ENCODE results near the gene GREM2.

GREM2 gene

DNA sequence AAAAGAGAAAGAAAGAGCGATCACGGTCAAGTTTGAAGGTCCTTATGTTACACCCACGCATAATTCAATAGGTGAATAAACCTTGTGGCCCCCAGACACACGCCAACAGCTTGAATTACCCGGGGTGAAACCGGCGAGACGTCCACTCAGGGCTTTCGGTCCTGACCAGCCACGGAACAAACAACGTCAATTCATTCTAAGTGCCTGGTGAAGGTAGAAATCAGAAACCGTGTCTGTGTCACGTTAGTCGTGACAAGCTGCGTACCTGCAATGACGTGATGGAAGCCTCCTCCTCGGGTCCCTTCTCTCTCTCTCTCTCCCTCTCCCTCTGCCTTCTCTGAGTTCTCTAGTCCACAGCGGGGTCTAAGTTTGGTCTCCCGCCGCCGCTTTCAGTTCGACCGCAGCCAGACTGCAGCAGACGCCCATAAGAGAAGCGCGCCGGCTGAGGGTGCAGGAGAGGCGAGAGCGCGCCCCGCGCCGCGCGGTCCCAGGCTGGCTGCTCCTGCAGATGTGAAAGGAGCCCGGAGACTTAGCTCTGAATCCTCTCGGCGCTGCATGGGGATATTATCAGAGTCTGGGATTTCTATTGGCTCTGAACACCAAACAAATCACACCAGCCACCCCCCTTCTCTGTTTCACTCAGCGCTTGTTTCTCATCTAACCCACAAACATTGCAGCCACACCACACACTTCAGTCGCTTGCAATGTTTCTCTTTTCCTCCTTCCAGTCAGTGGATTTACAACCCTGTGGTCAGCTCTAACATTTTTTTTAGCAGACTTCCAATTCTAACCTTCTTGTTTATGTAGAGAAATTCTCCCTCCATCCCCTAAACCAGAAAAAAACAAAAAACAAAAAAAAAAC lies at the start of gene GREM2:
Gene GREM2, minus strand, starts transcription at position 537 of the 862 bp plus-strand sequence. CDS start 118,680 bp downstream, outside the sequence.
- H3K27me3 ChIP-seq (ENCODE audit: control insufficient read depth, insufficient read depth, low read length), result peaks cover 31% of the 10 kb centered on the region
- H3K9ac ChIP-seq (ENCODE audit: low read length), result peak within 1 kb of the TSS; percentile 52
- H3K4me3 ChIP-seq (ENCODE audit: low read length), result peak within 1 kb of the TSS; percentile 31
- H3K4me1 ChIP-seq (ENCODE audit: control insufficient read depth, insufficient read depth, low read length), result peaks cover 5% of the 10 kb centered on the region
- no peaks in the 10 kb centered on the region for H3K36me3 ChIP-seq (ENCODE audit: control insufficient read depth, insufficient read depth, low read length)
- H3K9me3 ChIP-seq (ENCODE audit: control insufficient read depth, low read length), result no peaks in the 10 kb centered on the region

DNA sequence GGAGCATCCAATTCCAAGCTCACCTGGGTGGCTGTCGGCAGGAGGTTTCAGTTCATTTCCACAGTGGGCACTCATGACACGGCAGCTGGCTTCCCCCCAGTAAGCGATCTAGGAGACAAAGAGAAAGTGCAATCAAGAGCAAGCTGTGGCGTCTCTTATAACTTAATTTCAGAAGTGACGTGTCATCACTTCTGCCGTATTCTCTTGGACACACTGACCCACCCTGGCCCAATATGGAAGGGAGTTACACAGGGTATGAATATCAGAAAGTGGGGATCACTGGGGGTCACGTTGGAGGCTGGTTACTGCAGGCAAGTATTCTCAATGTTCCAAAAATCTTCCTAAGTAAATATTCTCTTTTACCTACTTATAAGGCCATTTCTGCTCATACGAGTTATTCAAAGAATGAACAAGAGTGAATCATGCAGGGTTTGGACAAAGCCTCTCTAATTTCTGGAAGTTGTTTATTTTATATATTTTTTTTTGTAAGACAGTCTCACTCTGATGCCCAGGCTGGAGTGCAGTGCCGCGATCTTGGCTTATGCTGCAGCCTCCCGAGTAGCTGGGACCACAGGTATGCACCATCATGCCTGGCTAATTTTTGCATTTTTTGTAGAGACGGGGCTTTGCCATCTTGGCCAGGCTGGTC lies 46.5 kb upstream of the GREM2 start:
- Histone ChIP-seq H3K36me3 (ENCODE audit: control insufficient read depth, insufficient read depth, low read length) (no peaks in the 10 kb centered on the region), H3K4me3 (ENCODE audit: low read length) (no peak overlapping the region), H3K4me1 (ENCODE audit: control insufficient read depth, insufficient read depth, low read length) (no peaks in the 10 kb centered on the region)

DNA sequence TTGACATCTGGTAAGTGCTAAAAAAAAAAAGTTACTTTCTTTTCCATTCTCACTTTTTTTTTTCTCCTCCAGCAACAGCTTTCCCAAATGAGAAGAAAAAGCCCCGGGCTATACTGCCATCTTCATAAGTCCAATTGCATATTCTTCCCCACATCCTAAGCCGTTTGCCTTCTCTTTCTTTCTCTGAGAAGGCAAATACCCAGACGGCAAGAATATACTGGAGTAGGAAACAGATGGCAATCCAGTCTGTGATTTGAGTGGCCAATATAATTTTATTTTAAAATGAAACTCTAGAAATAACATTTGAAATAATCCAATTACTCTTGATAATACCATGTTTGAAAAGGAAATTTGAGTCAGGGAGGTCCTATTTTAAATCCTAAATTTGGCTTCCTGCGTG lies 44.6 kb upstream of the GREM2 start:
- Histone ChIP-seq H3K9me3 (ENCODE audit: control insufficient read depth, low read length) (no peaks in the 10 kb centered on the region), H3K4me1 (ENCODE audit: control insufficient read depth, insufficient read depth, low read length) (no peaks in the 10 kb centered on the region), H3K36me3 (ENCODE audit: control insufficient read depth, insufficient read depth, low read length) (no peaks in the 10 kb centered on the region), H3K27me3 (ENCODE audit: control insufficient read depth, insufficient read depth, low read length) (no peaks in the 10 kb centered on the region), H3K4me3 (ENCODE audit: low read length) (no peak overlapping the region), H3K9ac (ENCODE audit: low read length) (no peak overlapping the region)

More for the DNA sequence above, 46.5 kb upstream of the GREM2 start:
- Histone ChIP-seq H3K9me3 (ENCODE audit: control insufficient read depth, low read length) (no peaks in the 10 kb centered on the region), H3K27me3 (ENCODE audit: control insufficient read depth, insufficient read depth, low read length) (no peaks in the 10 kb centered on the region), H3K9ac (ENCODE audit: low read length) (no peak overlapping the region)

DNA sequence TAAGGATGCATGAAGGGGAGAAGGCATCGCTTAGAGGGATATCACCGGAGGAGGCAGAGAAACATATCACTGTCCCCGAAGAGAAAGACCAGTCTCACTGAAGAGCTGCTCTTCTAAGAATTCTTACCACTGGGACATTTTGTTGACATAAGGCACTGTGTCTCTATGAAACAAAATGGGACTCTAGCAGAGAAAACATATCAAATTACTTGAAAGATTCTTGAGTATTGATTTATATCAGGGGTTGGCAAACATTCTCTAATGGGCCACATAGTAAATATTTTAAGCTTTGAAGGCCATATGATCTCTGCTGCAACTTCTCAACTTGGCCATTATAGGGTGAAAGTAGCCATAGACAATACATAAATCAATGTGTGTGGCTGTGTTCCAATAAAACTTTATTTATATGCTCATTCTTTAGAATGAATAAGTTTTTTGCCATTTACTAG lies 41.0 kb upstream of the GREM2 start:
- Histone ChIP-seq H3K9ac (ENCODE audit: low read length) (no peak overlapping the region), H3K4me3 (ENCODE audit: low read length) (no peak overlapping the region), H3K4me1 (ENCODE audit: control insufficient read depth, insufficient read depth, low read length) (no peaks in the 10 kb centered on the region), H3K27me3 (ENCODE audit: control insufficient read depth, insufficient read depth, low read length) (no peaks in the 10 kb centered on the region), H3K9me3 (ENCODE audit: control insufficient read depth, low read length) (no peaks in the 10 kb centered on the region), H3K36me3 (ENCODE audit: control insufficient read depth, insufficient read depth, low read length) (no peaks in the 10 kb centered on the region)

DNA sequence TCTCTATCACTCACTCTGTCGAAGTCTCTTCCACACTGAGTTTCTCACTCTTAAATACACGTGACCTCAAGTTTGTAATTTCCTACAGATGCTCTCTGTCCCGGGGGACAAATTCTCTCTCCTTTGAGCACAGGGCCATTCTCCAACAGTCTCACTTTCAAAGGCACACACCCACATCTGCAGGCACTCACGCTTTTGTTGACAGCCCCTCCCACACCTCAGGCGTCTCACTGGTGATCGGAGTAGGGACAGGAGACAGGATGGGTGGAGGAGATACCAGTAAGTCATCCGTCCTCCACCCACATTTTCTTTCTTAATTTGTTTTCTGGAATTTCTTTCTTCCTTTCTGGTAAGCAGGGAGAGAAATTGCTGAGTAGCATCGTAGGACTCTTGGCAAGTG lies 40.6 kb upstream of the GREM2 start:
- H3K36me3 ChIP-seq (ENCODE audit: control insufficient read depth, insufficient read depth, low read length), result no peaks in the 10 kb centered on the region
- H3K27me3 ChIP-seq (ENCODE audit: control insufficient read depth, insufficient read depth, low read length), result no peaks in the 10 kb centered on the region
- no peak overlapping the region for H3K9ac ChIP-seq (ENCODE audit: low read length)
- H3K9me3 ChIP-seq (ENCODE audit: control insufficient read depth, low read length), result no peaks in the 10 kb centered on the region
- no peaks in the 10 kb centered on the region for H3K4me1 ChIP-seq (ENCODE audit: control insufficient read depth, insufficient read depth, low read length)
- H3K4me3 ChIP-seq (ENCODE audit: low read length), result no peak overlapping the region

DNA sequence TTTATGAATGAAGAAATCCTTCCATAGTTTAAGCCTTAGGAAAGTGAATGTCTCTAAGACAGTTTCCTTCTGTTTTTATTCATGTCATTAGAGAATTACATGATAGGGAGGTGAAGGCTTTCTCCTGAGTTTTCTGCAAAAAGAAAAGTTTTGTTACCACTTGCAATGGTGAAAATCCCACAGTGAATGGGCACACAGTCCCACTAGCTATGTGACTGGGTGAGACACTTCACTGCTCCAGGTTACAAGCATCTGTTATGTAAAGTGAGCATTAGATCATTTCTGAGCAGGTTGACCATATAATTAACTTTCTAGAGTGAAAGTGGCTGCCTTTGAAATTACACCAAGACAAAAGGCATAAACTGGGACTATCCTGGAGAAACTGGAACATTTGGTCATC lies 38.9 kb upstream of the GREM2 start:
- no peaks in the 10 kb centered on the region for H3K4me1 ChIP-seq (ENCODE audit: control insufficient read depth, insufficient read depth, low read length)
- no peaks in the 10 kb centered on the region for H3K27me3 ChIP-seq (ENCODE audit: control insufficient read depth, insufficient read depth, low read length)
- H3K9me3 ChIP-seq (ENCODE audit: control insufficient read depth, low read length), result no peaks in the 10 kb centered on the region
- H3K9ac ChIP-seq (ENCODE audit: low read length), result no peak overlapping the region
- no peak overlapping the region for H3K4me3 ChIP-seq (ENCODE audit: low read length)
- H3K36me3 ChIP-seq (ENCODE audit: control insufficient read depth, insufficient read depth, low read length), result no peaks in the 10 kb centered on the region

DNA sequence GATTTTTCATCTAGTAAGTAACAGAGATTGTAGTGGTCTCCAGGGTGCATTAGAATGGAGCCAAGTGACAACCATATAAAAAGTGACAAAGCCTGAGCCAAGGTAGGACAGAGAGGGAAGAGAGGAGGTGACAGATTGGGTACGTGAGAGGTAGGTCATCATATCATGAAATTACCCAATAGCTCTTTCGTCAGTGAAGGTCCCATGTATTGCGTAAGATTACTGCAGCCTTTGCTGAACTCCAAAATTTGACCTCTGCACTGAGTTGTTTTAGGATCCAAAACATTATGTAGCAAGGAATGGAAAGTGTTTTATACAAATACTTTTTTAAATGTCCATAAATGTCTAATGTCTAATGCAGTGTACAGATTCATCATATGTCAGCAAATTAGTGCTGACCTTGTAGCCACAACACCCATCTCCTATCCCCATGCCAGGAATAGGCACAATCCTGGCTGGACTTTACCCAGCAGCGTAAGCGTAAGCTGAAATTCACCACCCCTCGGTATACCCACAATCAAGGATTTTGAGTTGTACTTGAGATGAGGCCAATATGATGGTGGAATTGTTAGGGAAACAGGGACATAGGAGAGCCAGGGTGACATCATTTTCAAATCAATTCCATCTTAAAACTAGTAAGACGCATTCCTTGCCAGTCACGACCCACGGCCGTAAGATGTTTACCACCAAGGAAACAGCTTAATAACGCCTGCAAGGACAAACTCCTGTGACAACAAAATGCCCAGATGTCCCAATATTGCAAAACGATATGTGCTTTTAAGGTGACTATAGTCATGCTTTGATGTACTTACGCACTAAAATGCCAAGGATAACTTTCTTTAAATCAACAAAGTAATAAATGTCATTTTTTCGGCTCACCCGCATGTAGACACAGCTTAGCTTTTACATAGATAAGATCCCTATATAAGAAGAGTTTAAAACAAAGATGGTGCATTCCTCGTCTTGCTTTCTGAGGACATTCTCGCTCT lies 38.1 kb upstream of the GREM2 start:
- Histone ChIP-seq H3K4me1 (ENCODE audit: control insufficient read depth, insufficient read depth, low read length) (no peaks in the 10 kb centered on the region), H3K9ac (ENCODE audit: low read length) (no peak overlapping the region), H3K27me3 (ENCODE audit: control insufficient read depth, insufficient read depth, low read length) (no peaks in the 10 kb centered on the region), H3K36me3 (ENCODE audit: control insufficient read depth, insufficient read depth, low read length) (no peaks in the 10 kb centered on the region), H3K4me3 (ENCODE audit: low read length) (no peak overlapping the region), H3K9me3 (ENCODE audit: control insufficient read depth, low read length) (no peaks in the 10 kb centered on the region)

DNA sequence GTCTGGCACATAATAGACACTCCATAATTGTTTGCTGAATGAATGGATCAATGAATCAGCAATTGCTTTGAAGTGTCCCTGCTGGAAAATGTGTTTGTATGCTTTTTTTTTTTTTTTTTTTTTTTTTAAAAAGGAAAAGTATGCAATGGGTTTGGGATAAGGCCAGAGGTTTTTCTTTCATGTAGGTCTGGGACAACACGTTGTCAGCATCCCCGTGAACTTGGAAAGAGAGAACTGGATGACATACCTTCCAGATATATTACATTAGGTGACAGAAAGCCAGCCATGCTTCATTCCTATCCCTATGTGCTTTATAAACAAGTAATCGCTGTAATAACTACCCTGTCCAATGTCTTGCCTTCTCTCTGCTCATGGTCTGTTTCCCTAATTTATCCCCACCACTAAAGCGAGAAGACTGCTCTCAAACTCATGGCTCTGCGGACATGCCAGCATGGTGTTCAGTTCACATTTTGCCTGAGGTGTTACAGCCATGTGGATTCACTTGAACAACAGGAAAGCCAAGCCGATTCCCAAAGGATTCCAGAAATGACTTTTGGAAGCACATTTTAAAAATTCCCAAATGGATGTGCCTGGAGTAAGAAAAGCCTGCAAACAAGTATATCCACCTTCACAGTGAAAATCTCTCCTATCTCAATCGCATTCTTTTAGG lies 34.8 kb upstream of the GREM2 start:
- H3K9ac ChIP-seq (ENCODE audit: low read length), result no peak overlapping the region
- H3K4me1 ChIP-seq (ENCODE audit: control insufficient read depth, insufficient read depth, low read length), result no peaks in the 10 kb centered on the region
- no peaks in the 10 kb centered on the region for H3K9me3 ChIP-seq (ENCODE audit: control insufficient read depth, low read length)
- H3K36me3 ChIP-seq (ENCODE audit: control insufficient read depth, insufficient read depth, low read length), result no peaks in the 10 kb centered on the region
- no peaks in the 10 kb centered on the region for H3K27me3 ChIP-seq (ENCODE audit: control insufficient read depth, insufficient read depth, low read length)
- no peak overlapping the region for H3K4me3 ChIP-seq (ENCODE audit: low read length)

DNA sequence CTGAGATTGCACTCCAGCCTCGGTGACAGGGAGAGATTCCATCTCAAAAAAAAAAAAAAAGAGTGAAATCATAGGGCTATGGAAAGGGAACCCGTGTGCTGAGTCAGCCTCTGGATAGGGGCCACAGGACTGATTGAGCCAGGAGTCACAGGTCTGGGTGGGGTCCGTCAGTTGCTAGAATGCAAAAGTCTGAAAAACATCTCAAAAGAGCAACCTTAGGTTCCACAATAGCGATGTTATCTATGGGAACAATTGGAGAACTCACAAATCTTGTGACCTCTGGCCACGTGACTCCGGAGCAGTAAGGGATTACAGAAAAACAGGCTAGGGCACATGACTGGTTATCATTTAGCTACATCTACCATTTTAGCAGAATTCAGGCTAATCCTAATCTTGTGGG lies 32.8 kb upstream of the GREM2 start:
- Histone ChIP-seq H3K9ac (ENCODE audit: low read length) (no peak overlapping the region), H3K4me1 (ENCODE audit: control insufficient read depth, insufficient read depth, low read length) (no peaks in the 10 kb centered on the region), H3K4me3 (ENCODE audit: low read length) (no peak overlapping the region), H3K27me3 (ENCODE audit: control insufficient read depth, insufficient read depth, low read length) (no peaks in the 10 kb centered on the region), H3K9me3 (ENCODE audit: control insufficient read depth, low read length) (no peaks in the 10 kb centered on the region), H3K36me3 (ENCODE audit: control insufficient read depth, insufficient read depth, low read length) (no peaks in the 10 kb centered on the region)

DNA sequence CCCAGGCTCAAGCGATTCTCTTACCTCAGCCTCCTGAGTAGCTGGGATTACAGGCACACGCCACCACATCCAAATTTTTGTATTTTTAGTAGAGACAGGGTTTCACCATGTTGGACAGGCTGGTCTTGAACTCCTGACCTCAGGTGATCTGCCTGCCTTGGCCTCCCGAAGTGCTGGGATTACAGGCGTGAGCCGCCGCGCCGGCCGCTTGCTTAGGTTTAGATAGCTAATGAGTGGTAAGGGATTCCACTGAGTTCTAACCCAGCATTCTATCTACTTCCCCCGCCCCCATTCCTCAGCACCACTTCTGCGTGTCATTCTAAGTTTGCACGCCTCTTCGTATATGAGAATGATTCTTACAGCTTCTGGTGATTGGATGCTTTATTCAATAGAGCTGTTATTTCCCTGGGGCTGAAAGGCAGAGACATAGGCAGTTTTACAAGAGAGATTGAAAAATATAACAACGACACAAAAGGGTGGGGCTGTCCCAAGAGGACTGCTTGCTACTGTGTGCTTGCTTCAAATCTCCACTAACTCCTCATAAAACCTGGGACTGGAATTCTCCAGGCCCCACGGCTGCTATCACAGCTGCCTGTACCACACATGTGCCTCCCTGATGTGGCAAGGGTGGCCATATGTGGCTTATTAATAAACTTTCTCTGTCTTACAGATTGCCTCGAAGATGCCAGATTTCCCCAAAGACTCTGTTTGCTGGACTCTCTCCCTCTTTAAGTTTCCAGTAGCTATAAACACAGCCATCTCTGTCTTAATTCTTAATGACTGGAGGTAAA lies 23.7 kb upstream of the GREM2 start:
- Histone ChIP-seq H3K27me3 (ENCODE audit: control insufficient read depth, insufficient read depth, low read length) (no peaks in the 10 kb centered on the region), H3K4me1 (ENCODE audit: control insufficient read depth, insufficient read depth, low read length) (no peaks in the 10 kb centered on the region), H3K36me3 (ENCODE audit: control insufficient read depth, insufficient read depth, low read length) (no peaks in the 10 kb centered on the region), H3K9ac (ENCODE audit: low read length) (no peak overlapping the region), H3K4me3 (ENCODE audit: low read length) (no peak overlapping the region), H3K9me3 (ENCODE audit: control insufficient read depth, low read length) (no peaks in the 10 kb centered on the region)

DNA sequence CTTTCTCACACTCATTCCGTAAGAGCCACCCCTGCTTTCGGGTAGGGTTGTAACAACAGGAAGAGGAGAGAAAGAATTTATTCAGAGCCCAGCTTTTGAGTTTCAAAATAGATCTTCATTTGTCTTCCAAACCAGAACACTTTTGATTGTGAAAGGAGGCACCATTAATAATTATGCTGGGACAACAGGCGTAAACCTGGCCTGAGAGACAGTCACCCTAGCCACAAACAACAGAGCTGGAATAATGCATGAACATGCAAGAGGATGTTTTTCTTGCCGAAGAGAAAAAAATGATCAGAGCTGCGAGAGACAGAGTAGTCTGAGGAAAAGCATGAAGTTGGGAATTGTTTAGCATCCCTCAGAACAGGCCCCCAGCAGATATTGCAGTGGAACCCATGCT lies 18.5 kb upstream of the GREM2 start:
- H3K4me3 ChIP-seq (ENCODE audit: low read length), result no peak overlapping the region

More for the DNA sequence above, 18.5 kb upstream of the GREM2 start:
- H3K9me3 ChIP-seq (ENCODE audit: control insufficient read depth, low read length), result no peaks in the 10 kb centered on the region
- H3K36me3 ChIP-seq (ENCODE audit: control insufficient read depth, insufficient read depth, low read length), result no peaks in the 10 kb centered on the region
- H3K9ac ChIP-seq (ENCODE audit: low read length), result no peak overlapping the region
- no peaks in the 10 kb centered on the region for H3K27me3 ChIP-seq (ENCODE audit: control insufficient read depth, insufficient read depth, low read length)
- no peaks in the 10 kb centered on the region for H3K4me1 ChIP-seq (ENCODE audit: control insufficient read depth, insufficient read depth, low read length)

Data from mucosa of stomach (tissue), 1 donor.